GM23248 (cell line): ENCODE data around the gene BAHCC1. TPM values are rescaled to one million over a fixed set of nuclear protein-coding genes. Genes with fewer than 3 reads are reported as not detected.

Experiments
- DNase-seq: peaks from one replicate; pipeline ENCODE4 v3.0.0-alpha.2; 2015
- H2AFZ ChIP-seq: fragments of 200-600 bp; sonication (generic); 2 replicates; pipeline ENCODE4 v1.6.1; 2016; ENCODE audit warnings: antibody characterized with exemption
- H3F3A ChIP-seq: fragments of 200-600 bp; sonication (generic); 2 replicates; pipeline ENCODE4 v1.6.1; 2016; ENCODE audit warnings: mild to moderate bottlenecking, antibody characterized with exemption, mixed run types; ENCODE audit not compliant: insufficient read depth
- H3K27ac ChIP-seq: fragments of 200-600 bp; sonication (generic); 2 replicates; pipeline ENCODE4 v1.5.1; 2016; ENCODE audit warnings: mild to moderate bottlenecking
- H3K27me3 ChIP-seq: fragments of 200-600 bp; sonication (generic); replicated peaks from 2 replicates; pipeline ENCODE4 v1.6.1; 2016; ENCODE audit warnings: mild to moderate bottlenecking; ENCODE audit not compliant: insufficient read depth
- H3K36me3 ChIP-seq: fragments of 200-600 bp; sonication (generic); 2 replicates; pipeline ENCODE4 v1.6.1; 2016; ENCODE audit warnings: low read depth, mild to moderate bottlenecking
- H3K4me1 ChIP-seq: fragments of 200-600 bp; sonication (generic); 2 replicates; pipeline ENCODE4 v1.6.1; 2016; ENCODE audit warnings: mild to moderate bottlenecking; ENCODE audit not compliant: insufficient read depth
- H3K4me2 ChIP-seq: fragments of 200-600 bp; sonication (generic); one replicate; pipeline ENCODE4 v1.6.1; 2016; ENCODE audit warnings: mild to moderate bottlenecking; ENCODE audit not compliant: unreplicated experiment
- H3K4me3 ChIP-seq: fragments of 200-600 bp; sonication (generic); 2 replicates; pipeline ENCODE4 v1.5.1; 2016; ENCODE audit warnings: mild to moderate bottlenecking
- H3K79me2 ChIP-seq: fragments of 200-600 bp; sonication (generic); 2 replicates; pipeline ENCODE4 v1.6.1; 2016; ENCODE audit warnings: mild to moderate bottlenecking; ENCODE audit not compliant: insufficient read depth
- H3K9ac ChIP-seq: fragments of 200-600 bp; sonication (generic); 2 replicates; pipeline ENCODE4 v1.6.1; 2016; ENCODE audit warnings: mild to moderate bottlenecking
- H3K9me2 ChIP-seq: fragments of 200-600 bp; sonication (generic); 2 replicates; pipeline ENCODE4 v1.6.1; 2016; ENCODE audit warnings: mixed run types, mild to moderate bottlenecking, moderate library complexity; ENCODE audit not compliant: insufficient read depth
- H3K9me3 ChIP-seq: fragments of 200-600 bp; sonication (generic); one replicate; pipeline ENCODE4 v1.6.1; 2017; ENCODE audit warnings: low read depth
- H4K20me1 ChIP-seq: fragments of 200-600 bp; sonication (generic); 2 replicates; pipeline ENCODE4 v1.6.0; 2016; ENCODE audit not compliant: insufficient read depth
- EZH2 ChIP-seq: fragments of 200-600 bp; sonication (generic); IDR thresholded peaks from 2 replicates; pipeline ENCODE4 v1.6.1; 2018; ENCODE audit warnings: antibody characterized with exemption, mild to moderate bottlenecking; ENCODE audit not compliant: insufficient read depth, poor library complexity, severe bottlenecking
- EZH2phosphoT487 ChIP-seq: fragments of 200-600 bp; sonication (generic); IDR thresholded peaks from 2 replicates; pipeline ENCODE4 v1.6.1; 2018; ENCODE audit warnings: antibody characterized with exemption, moderate library complexity, mild to moderate bottlenecking, low read depth; ENCODE audit not compliant: insufficient read depth
- WGBS, 2 experiments: methylation state at CpG; one replicate each; pipeline ENCODE4 v1.1.6; 2015 to 2017; ENCODE audit warnings: low lambda C conversion rate in 2 of 2, low coverage in 1 of 2; ENCODE audit errors: missing lambda C conversion rate in 2 of 2; 5-methylcytosine and 5-hydroxymethylcytosine counted together
- in situ Hi-C: fragments of 300-500 bp; cut with MboI; formaldehyde crosslinking; loops from 2 replicates; pipeline ENCODE4 v1.15.0; 2020
- polyA plus RNA-seq: library from polyadenylated mRNA; unstranded; fragments of >200 nt; fragmentation: Nextera tagmentation; extraction: Ambion mirVana; gene quantifications from 2 replicates; pipeline ENCODE4 v1.2.1, GENCODE V29; 2016
- total RNA-seq: library from RNA; depleted of rRNA; stranded (reverse); fragments of >200 nt; shearing (Covaris generic); gene quantifications from 2 replicates; pipeline ENCODE4 v1.2.3, GENCODE V29; 2014

The BAHCC1 gene
- total and polyA plus RNA-seq, 2 experiments from 2014 or later: 1.3 to 3.0 TPM

GRCh38 chr17:81476635-81477034 lies 81.4 kb downstream of the BAHCC1 start:
- no peaks in the 10 kb centered on the region for H3K79me2 ChIP-seq
- in situ Hi-C loops: loop anchor here (10.0 kb wide), 1 partner anchor 212 kb away; no protein-coding TSS in a partner anchor
- H3K9me3 ChIP-seq: no peaks in the 10 kb centered on the region
- H3K27me3 ChIP-seq: no peaks in the 10 kb centered on the region
- H3K4me2 ChIP-seq: no peak overlapping the region
- DNase-seq: no peak
- peaks cover 8% of the 10 kb centered on the region for H3K4me1 ChIP-seq
- H3F3A ChIP-seq: no peaks in the 10 kb centered on the region
- no peak overlapping the region for H3K9ac ChIP-seq
- H3K36me3 ChIP-seq: no peaks in the 10 kb centered on the region
- no peak overlapping the region for H2AFZ ChIP-seq
- no peak overlapping the region for H3K4me3 ChIP-seq
- TF ChIP-seq EZH2 (no peak), EZH2phosphoT487 (no peak)
- 86 to 91% methylated on average over 6 of the region's 6 CpGs for WGBS, 2 experiments
- no peak overlapping the region for H3K27ac ChIP-seq
- no peaks in the 10 kb centered on the region for H4K20me1 ChIP-seq
- no peaks in the 10 kb centered on the region for H3K9me2 ChIP-seq

DNA sequence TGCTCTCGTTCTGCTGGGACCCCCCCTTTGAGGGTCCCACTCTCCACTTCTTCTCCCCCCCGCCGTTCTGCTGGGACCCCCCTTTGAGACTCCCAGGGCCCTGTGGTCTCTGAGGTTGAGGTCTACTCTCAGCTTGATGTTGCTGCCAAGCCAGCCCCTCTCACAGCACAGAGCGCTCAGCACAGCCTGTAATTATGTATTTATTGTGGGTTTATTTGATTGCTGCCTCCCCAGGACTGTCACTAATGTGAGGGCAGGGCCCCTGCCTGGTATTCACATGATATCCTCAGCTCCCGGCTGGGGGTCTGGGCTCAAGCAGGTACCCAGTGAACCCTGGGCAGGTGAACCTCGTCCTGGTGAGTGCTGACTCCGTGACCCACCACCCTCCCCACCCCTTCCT lies 81.9 kb downstream of the BAHCC1 start:
- H3K4me1 ChIP-seq: 0 out of 2 replicates have a peak, but pooled peaks cover 4% of the 10 kb centered on the region
- no peaks in the 10 kb centered on the region for H3K9me2 ChIP-seq
- H3K4me3 ChIP-seq: no peak overlapping the region
- H3K27me3 ChIP-seq: no peaks in the 10 kb centered on the region
- no peak for DNase-seq
- no peaks in the 10 kb centered on the region for H3K36me3 ChIP-seq
- in situ Hi-C loops: loop anchor here (10.0 kb wide), 1 partner anchor 212 kb away; no protein-coding TSS in a partner anchor
- H4K20me1 ChIP-seq: no peaks in the 10 kb centered on the region
- no peak for TF ChIP-seq EZH2
- TF ChIP-seq EZH2phosphoT487: no peak
- H3F3A ChIP-seq: no peaks in the 10 kb centered on the region
- no peak overlapping the region for H2AFZ ChIP-seq
- H3K27ac ChIP-seq: no peak overlapping the region
- WGBS, 2 experiments: 74 to 81% methylated on average over 5 to 7 of the region's 7 CpGs
- H3K4me2 ChIP-seq: no peak overlapping the region
- H3K9me3 ChIP-seq: no peaks in the 10 kb centered on the region
- H3K79me2 ChIP-seq: no peaks in the 10 kb centered on the region
- no peak overlapping the region for H3K9ac ChIP-seq

DNA sequence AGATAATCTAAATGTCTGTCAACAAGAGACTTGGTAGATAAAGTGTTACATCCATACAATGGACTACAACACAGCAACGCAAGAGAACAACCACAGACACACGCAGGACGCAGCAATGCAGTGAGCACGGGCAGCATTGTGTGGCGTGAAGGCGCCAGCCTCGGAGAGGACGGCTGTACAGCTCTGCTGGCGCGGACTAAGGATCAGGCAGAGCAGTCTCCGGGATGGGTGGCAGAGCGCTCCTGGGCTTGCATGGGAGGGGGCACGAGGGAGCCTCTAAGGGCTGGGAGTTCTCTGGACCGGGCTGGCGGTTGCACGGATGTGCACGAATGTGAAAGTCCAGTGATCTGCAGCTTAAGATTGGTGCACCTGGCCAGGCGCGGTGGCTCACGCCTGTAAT lies 82.9 kb downstream of the BAHCC1 start:
- H3K36me3 ChIP-seq: no peaks in the 10 kb centered on the region
- H3K9ac ChIP-seq: no peak overlapping the region
- no peaks in the 10 kb centered on the region for H3K79me2 ChIP-seq
- no peak overlapping the region for H3K27ac ChIP-seq
- H3F3A ChIP-seq: no peaks in the 10 kb centered on the region
- H4K20me1 ChIP-seq: no peaks in the 10 kb centered on the region
- no peak for DNase-seq
- H3K9me2 ChIP-seq: no peaks in the 10 kb centered on the region
- 86 to 89% methylated on average over 20 of the region's 20 CpGs for WGBS, 2 experiments
- H3K9me3 ChIP-seq: no peaks in the 10 kb centered on the region
- H3K4me1 ChIP-seq: no peaks in the 10 kb centered on the region
- in situ Hi-C loops: loop anchor here (10.0 kb wide), 1 partner anchor 213 kb away; no protein-coding TSS in a partner anchor
- H2AFZ ChIP-seq: no peak overlapping the region
- H3K4me2 ChIP-seq: no peak overlapping the region
- TF ChIP-seq EZH2: no peak
- TF ChIP-seq EZH2phosphoT487: no peak
- H3K27me3 ChIP-seq: no peaks in the 10 kb centered on the region
- no peak overlapping the region for H3K4me3 ChIP-seq

- Histone ChIP-seq H2AFZ (no peak overlapping the region), H3K27me3 (no peaks in the 10 kb centered on the region), H4K20me1 (no peaks in the 10 kb centered on the region), H3K4me1 (no peaks in the 10 kb centered on the region), H3K9ac (no peak overlapping the region), H3K9me3 (no peaks in the 10 kb centered on the region), H3F3A (no peaks in the 10 kb centered on the region), H3K27ac (no peak overlapping the region), H3K36me3 (no peaks in the 10 kb centered on the region), H3K9me2 (no peaks in the 10 kb centered on the region), H3K79me2 (no peaks in the 10 kb centered on the region), H3K4me2 (no peak overlapping the region), H3K4me3 (no peak overlapping the region)
- TF ChIP-seq EZH2phosphoT487: no peak
- no peak for TF ChIP-seq EZH2
- in situ Hi-C loops: loop anchor here (10.0 kb wide), 1 partner anchor 215 kb away; no protein-coding TSS in a partner anchor
- WGBS, 2 experiments: 63 to 65% methylated on average over 20 of the region's 20 CpGs
- no peak for DNase-seq
These were observed 84.2 kb downstream of the BAHCC1 start for GRCh38 chr17:81479175-81480071.
